A549 (cell line): ENCODE results near the gene ANO3.

Source experiments
- CEBPB ChIP-seq, 2 experiments: fragments of >200 bp in 1 of 2; sonication (Bioruptor Twin) in 1 of 2; formaldehyde crosslinking in 1 of 2; IDR thresholded peaks; 2 replicates each; pipeline ENCODE4 v1.6.1; 2012 to 2016
- POLR2A ChIP-seq: IDR thresholded peaks from 2 replicates; pipeline ENCODE4 v1.6.1; 2012; ENCODE audit warnings: mild to moderate bottlenecking, low read length

GRCh38 chr11:26285608-26286007 lies 46.3 kb upstream of the ANO3 start:
- TF ChIP-seq CEBPB (IDR thresholded peaks at IDR 0.05) (no peak), POLR2A (no peak)
